Cardiac septum (tissue), 1 donor: Measurements from ENCODE around the gene RBFOX2. TPM values are rescaled to one million over a fixed set of nuclear protein-coding genes. Genes with fewer than 3 reads are reported as not detected.
"Not testable (repeated sequence)": the region's sequence is repeated elsewhere in the genome, so short reads cannot be mapped to it uniquely, and the experiment has no call there.

ENCODE experiments used
- DNase-seq: peaks from one replicate; pipeline ENCODE4 v3.0.0-alpha.2; 2020; ENCODE audit warnings: low spot score
- intact Hi-C: fragments of 100-400 bp; cut with DNase I; formaldehyde crosslinking; loops from one replicate; pipeline ENCODE4 v1.14.0; 2022
- long read RNA-seq: library from polyadenylated mRNA; unstranded; transcript quantifications from one replicate; pipeline ENCODE4 v2.0.0, GENCODE V29; 2021
- total RNA-seq: library from RNA; stranded (reverse); fragmentation: NEBNext Ultra II Directional; extraction: Animal tissue kit (Norgen Biotek cat#: 25700); gene quantifications from one replicate; pipeline ENCODE4 v1.2.1, GENCODE V29; 2021
- donor health status: DM: no; HTN: no; CAD: no.

Gene RBFOX2, protein sequence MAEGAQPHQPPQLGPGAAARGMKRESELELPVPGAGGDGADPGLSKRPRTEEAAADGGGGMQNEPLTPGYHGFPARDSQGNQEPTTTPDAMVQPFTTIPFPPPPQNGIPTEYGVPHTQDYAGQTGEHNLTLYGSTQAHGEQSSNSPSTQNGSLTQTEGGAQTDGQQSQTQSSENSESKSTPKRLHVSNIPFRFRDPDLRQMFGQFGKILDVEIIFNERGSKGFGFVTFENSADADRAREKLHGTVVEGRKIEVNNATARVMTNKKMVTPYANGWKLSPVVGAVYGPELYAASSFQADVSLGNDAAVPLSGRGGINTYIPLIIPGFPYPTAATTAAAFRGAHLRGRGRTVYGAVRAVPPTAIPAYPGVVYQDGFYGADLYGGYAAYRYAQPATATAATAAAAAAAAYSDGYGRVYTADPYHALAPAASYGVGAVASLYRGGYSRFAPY
- 102 TPM for total RNA-seq
- long read RNA-seq, partial matches to known transcripts = 19 of 336 reads
- long read RNA-seq, other reads (novel, unspliced or antisense) = 316 of 336 reads

DNA sequence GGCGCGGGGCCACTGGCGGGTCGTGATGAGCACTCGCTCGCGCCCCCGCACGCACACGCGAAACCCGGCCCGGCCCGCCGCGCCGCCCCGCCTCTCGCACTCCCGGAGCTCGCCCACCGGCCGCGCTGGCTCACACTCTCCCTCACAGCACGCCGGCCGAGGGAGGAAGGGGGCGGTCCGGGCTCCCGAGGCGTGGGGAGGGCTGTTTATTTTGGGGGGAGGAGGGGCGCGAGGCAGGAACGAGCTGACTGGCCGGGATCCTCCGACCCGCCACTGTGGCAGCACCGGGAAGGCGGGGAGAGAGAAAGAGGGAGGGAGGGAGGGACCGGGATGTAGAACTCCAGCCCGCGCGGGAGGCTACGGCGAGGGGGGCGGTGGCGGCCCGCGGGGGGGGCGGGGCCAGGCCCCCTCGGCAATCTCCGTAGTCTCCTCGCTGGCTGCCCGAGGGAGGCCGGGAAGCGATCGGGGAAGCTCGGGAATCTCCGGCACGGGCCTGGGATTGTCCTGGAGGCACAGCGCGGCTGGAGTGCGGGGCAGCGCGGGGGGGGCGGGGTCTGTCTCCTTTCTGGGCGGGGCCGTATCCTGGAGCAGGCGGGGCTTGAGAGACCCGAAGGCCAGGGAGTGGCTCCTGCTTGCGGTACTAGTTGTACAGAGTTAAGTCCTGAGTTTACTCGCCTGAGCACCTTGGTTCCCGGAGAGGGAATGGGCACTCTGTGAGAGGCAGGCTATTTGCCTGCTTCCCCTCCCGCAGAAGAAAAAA lies at the start of gene RBFOX2:
TSS of gene RBFOX2 (minus strand) at position 179 of the 760 bp plus-strand sequence. CDS start 399 bp downstream, outside the sequence.
- intact Hi-C loops = loop anchor here (2.0 to 10.0 kb wide), 3 partner anchors 36 to 94 kb away; no protein-coding TSS in a partner anchor
- DNase-seq = peak; percentile 96

DNA sequence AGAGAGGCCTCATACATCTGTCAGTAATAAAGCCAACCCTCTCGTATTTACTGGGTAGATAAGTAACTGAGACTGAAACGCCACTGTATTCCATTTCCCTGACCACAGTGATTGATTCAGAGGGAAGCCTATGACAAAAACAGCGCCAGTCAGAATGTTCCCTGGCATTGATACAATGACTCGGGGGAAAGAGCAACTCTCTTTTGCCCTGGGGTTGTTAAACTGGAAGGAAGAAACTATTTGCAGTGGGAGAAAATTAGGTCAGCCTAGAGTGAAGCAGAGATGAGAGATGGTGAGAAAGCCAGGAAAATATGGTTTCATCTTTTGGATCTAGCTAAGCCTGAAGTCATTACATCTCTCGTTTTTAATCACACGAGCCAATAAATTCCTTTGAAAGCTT lies 48.6 kb upstream of the RBFOX2 start:
- no peak for DNase-seq
- intact Hi-C loops = no loop called here

DNA sequence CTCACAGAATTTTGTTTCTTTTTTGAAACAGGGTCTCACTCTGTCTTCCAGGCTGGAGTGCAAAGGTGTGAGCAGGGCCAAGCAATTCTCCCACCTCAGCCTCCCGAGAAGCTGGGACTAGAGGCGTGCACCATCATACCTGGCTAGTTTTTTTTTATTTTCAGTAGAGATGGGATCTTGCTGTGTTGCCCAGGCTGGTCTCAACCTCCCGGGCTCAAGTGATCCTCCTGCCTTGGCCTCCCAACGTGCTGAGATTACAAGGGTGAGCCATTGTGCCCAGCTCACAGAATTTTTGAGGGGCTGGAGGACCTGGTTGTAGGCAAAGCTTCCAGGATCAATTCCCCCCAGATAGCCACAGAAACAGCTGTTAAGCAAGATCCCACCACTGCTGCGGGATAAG lies 47.1 kb upstream of the RBFOX2 start:
- intact Hi-C loops = no loop called here

DNA sequence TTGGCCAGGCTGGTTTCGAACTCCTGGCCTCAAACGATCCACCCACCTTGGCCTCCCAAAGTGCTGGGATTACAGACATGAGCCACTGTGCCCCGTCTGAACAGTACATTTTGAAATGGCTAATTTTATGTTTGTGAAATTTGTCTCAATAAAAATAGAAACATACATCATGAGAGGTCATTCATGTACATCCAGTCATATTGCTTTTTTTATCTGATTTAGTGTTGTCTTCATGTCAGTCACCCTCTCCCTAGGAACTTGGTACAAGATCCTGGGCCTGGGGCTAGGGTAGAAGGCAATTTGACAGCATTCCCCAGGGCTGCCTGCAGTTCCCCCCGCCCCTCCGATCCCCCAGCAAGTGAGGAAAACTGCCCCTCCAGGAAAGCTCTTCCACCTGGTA lies 46.6 kb upstream of the RBFOX2 start:
- intact Hi-C loops = no loop called here
- DNase-seq = no peak

More for the DNA sequence above, 47.1 kb upstream of the RBFOX2 start:
- no peak for DNase-seq

DNA sequence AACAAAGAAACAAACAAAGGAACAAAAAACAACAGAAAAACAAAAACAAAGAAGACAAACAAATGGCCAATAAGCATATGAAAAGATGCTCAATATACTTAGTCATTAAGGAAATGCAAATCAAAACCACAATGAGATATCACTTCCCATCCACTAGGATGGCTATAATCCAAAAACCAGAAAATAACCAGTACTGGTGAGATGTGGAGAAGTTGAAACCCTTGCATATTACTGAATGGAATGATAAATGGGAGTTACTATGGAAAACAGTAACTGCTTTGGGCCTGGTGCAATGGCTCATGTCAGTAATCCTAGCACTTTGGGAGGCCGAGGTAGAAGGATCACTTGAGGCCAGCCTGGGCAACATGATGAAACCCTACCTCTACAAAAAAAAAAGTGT lies 44.9 kb upstream of the RBFOX2 start:
- DNase-seq = no peak
- intact Hi-C loops = no loop called here

DNA sequence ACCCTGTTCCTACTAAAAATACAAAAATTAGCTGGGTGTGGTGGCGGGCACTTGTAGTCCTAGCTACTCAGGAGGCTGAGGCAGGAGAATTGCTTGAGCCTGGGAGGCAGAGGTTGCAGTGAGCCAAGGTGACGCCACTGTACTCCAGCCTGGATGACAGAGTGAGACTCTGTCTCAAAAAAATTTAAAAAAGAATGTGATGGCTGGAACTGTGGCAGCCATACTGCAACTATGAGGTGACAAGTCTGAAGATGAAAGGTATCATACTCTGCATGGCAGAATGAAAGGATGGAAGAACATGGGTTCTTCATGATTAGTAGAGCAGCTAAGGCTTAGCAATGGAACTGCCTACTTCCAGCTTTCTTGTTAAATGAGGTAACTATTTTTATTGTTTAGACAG lies 42.0 kb upstream of the RBFOX2 start:
- DNase-seq, intact Hi-C loops: not testable (repeated sequence)

DNA sequence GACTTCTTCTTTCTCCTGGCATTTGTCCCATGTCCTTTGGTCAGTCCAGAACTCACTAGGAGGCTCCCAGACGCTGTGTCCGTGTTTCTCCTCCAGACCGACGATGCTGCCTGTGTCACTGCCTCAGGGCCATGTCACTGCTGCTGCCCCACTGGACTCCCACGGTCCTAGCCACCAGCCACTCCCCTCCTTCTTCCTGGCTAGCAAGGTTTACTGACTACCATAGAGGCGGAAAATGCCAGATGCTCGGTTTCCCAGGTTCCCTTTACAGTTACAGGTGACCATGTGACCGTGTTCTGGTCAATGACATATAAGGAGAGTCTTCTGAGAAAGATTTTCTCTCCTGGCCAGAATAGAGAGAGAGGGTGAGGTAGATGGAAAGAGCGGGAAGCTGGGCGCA lies 40.7 kb upstream of the RBFOX2 start:
- intact Hi-C loops = loop anchor here (5.0 kb wide), 1 partner anchor 442 kb away; no protein-coding TSS in a partner anchor
- no peak for DNase-seq

DNA sequence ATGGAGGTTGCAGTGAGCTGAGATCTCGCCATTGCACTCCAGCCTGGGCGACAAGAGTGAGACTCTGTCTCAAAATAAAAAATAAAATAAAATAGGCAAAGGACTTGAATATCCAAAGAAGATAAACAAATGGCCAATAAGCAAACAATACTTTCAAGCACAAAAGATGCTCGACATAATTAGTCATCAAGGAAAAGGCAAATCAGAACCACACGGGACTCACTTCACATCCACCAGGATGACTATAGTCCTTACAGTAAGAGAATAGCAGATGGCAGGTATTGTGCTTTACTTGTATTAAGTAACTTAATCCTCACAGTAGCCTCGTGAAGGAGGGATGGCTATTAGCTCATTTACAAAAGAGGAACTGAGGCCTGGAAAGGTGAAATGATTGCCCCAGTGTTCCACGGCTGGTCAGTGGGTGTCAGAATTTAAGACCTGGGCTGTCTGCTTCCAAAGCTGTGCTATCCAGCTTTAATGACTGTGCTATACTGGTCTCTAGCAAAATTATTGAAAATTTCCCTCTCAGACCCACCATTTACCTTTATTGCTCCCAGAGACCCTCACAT lies 40.2 kb upstream of the RBFOX2 start:
- intact Hi-C loops = loop anchor here (5.0 kb wide), 1 partner anchor 442 kb away; no protein-coding TSS in a partner anchor

DNA sequence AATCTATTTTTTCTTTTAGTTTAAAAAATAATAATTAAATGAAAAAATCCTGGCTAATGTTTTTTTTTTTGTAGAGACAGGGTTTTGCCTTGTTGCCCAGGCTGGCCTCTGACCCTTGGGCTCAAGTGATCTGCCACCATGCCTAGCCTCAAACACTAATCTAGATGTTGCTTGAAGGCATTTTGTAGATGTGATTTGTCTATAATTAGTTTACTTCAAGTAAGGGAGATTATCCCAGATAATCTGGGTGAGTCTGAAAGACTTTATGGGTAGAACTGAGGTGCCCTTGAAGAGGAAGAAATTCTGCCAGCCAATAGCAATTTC lies 38.6 kb upstream of the RBFOX2 start:
- intact Hi-C loops = loop anchor here (2.0 to 5.0 kb wide), 2 partner anchors 58 to 440 kb away; no protein-coding TSS in a partner anchor
- DNase-seq = no peak

More for the DNA sequence above, 40.2 kb upstream of the RBFOX2 start:
- DNase-seq = no peak

DNA sequence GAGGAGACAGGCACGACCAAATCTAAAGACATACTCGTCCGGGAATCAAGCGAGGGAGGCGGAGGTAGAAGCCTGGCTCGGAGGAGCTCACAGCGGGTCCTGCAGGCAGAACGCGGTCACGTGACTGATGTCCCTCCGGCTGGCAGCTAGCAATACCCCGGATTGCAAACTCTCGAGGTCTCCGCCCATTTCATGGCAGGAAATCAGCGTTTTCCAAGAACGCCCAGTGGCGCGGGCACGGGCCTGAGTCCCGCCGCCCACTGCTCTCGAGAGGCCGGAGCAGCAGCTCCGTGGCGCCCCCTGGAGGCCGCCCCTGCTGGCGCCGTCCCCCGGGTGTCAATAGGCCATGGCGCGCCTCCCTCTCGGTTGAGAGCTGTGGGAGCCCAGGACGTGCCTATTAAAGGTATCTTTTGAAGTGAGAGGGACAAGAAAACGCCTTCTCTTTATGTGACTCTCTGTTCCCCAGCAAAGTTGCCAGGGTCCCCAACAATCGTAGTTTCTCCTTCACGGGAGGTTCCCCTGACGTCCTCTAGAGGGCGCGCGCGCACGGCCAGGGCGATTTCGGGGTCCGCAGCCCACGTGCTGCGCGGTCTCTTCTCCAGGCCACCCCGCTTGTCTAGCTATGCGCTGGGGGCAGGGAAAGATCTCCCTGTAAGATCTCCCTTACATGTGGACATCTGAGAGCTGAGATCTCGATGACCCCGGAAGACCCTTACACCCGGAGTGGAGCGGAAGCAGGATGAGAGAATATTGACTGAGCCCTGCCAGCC lies 37.3 kb upstream of the RBFOX2 start:
- peak; percentile 91 for DNase-seq
- intact Hi-C loops = loop anchor here (1.0 to 5.0 kb wide), 4 partner anchors 37 to 439 kb away; partner anchors contain the start of gene RBFOX2

DNA sequence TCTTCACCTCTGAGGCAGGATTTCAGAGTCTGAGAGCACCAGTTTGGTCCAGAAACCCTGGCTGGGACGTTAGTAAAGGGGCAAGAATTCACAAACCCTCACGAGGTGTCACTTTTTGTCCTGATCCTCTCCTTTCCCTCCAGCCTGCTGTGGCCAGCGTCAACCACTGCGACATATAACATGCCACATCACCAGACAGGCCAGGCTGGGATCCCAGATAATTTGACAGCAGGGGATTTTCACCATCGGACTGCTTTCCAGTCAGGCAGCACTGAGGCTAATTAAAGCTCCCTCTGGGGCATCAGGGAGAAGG lies 36.8 kb upstream of the RBFOX2 start:
- DNase-seq = no peak
- intact Hi-C loops = loop anchor here (2.0 to 5.0 kb wide), 2 partner anchors 37 to 438 kb away; partner anchors contain the start of gene RBFOX2

DNA sequence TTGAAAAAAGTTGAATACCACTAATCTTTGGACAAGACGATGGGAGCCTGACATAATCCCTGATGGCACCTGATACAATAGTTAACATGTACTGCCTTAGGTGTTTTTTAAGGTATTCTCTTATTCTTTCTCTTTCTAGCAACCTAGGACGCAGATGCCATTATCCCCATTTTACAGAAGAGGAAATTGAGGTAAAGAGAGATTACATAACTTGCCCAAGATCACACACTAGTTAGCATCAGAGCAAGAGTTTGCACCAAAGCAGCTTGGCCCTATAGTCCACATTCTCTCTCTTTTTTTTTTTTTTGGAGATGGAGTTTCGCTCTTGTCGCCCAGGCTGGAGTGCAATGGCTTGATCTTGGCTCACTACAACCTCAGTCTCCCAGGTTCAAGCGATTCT lies 35.7 kb upstream of the RBFOX2 start:
- intact Hi-C loops = loop anchor here (2.0 kb wide), 1 partner anchor 36 kb away; the partner anchor contains the start of gene RBFOX2
- no peak for DNase-seq

DNA sequence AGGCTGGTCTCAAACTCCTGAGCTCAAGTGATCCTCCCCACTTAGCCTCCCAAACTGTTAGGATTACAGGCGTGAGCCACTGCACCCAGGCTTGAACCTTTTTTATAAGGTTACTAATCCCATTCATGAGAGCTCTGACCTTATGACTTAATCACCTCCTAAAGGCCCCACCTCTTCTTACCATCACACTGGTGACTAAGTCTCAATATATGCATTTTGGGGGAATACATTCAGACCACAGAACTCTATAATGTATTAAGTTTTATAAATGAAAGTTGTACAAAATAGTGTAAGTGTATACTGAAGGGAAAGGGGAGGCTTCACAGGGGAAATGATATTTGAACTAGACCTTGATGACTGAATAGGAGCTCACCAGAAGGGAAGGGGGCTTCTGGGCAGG lies 28.4 kb upstream of the RBFOX2 start:
- intact Hi-C loops = no loop called here
- DNase-seq = no peak

DNA sequence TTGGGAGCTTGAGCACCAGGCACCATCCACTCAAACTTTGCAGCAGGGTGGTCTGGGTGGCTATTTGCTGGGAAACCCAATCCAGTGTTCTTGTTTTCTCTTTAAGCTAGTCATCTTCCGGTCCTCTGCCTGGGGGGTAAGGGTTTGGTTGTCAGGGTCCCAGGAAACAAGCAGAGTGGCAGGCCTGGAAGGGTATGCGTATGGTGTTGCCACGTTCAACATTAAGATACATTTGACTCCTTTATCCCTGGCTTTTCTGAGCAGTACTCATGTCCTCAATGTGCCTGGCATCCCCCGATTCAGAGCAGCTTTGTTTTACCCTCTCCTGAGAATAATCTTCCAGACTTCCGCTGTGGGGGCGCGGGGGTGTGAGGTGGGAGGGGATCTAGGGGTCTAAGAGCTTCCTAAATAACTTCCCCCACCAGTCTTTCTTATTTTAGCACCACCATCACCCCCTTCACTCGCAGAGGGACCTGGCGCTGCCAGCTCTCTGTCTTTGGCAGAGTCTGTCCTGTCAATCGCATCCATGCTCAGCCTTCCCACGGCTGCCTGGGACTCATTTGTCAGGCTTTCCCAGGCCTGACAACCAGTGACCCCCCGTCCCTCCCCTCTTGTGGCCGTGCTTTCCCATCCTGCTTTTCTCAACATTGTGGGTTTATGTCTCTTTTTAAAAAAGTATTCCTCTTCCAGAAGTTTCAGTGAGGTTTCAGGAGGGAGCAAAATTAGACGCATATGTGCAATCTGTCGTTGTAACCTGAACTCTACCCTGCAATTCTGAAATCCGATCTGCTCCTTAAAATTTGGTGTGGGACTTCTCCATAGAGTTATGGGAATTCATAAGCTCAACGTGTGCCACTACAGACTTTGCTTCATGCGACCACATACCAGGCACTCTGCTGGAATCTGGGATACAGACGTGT lies 27.0 kb upstream of the RBFOX2 start:
- intact Hi-C loops = no loop called here
- DNase-seq = no peak

DNA sequence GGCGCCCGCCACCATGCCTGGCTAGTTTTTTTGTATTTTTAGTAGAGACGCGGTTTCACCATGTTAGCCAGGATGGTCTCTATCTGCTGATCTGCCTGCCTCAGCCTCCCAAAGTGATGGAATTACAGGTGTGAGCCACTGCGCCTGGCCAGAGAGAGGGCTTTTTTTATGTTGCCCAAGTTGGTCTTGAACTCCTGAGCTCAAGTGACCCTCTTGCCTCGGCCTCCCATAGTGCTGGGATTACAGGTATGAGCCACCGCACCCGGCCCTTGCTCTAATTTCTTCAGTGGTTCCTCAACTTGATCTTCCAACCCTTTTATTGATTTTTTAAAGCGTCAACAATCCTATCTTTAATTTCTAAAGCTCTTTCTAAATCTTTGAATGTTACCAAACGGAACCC lies 25.8 kb upstream of the RBFOX2 start:
- intact Hi-C loops, DNase-seq: not testable (repeated sequence)

DNA sequence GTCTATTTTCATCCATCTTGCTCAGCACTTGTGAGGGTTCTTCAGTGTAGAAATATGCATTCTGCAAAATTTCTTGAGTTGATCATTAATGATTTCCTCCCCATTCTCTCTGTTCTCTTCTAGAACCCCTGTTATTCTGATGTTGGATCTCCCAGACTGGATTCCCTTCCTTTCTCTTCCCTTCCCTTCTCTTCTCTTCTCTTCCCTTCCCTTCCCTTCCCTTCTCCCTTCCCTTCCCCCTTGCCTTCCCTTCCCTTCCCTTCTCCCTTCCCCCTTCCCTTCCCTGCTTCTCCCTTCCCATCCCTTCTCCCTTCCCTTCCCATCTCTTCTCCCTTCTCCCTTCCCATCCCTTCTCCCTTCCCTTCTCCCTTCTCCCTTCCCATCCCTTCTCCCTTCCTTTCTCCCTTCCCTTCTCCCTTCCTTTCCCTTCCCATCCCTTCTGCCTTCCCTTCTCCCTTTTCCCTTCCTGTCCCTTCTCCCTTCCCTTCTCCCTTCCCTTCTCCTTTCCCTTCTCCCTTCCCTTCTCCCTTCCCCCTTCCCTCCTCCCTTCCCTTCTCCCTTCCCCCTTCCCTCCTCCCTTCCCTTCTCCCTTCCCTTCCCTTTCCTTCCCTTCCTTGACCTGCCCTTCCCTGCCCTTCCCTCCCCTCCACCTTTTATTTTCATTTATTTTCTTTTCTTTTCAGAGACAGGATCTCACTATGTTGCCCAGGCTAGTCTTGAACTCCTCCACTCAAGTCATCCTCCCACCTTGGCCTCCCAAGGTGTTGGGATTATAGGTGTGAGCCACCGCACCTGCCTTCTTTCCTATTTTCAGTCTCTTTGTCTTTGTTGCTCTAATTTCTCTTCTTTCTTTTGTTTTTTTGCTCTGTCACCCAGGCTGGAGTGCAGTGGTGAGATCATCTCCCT lies 24.9 kb upstream of the RBFOX2 start:
- intact Hi-C loops = no loop called here
- no peak for DNase-seq

DNA sequence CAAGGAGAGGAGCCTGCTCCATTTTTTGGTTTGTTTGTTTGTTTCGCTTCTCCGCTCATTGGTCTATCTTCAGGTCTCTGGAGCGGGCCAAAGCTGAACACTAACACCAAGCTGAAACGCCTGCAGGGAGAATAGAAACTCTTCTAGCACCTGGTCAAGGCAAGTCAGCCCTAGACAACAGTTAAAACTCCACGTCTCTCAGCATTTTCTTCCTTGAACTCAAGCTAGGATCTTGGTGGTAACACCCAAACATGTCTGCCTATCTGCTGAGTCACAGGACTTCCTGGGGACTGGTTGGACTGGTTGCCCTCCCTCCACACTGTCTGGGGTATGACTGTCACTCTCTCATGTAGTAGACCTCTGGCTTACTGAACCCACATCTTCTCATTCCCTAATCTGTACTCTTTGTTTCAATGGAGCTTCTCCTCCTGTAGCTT lies 23.9 kb upstream of the RBFOX2 start:
- DNase-seq = no peak
- intact Hi-C loops = no loop called here
